K562 (cell line): ENCODE data around the gene DHRS3. TPM values are rescaled to one million over a fixed set of nuclear protein-coding genes. Genes with fewer than 3 reads are reported as not detected.

Experiments used
- BHLHE40 ChIP-seq: IDR thresholded peaks from 2 replicates; pipeline ENCODE4 v1.6.1; 2011; ENCODE audit warnings: low read length, improper control_type of control experiment
- BMI1 ChIP-seq: fragments of 150-350 bp; IDR thresholded peaks from 2 replicates; pipeline ENCODE4 v1.6.1; 2014; ENCODE audit warnings: low read length
- CBFA2T3 ChIP-seq: fragments of 450-650 bp; IDR thresholded peaks from 2 replicates; pipeline ENCODE4 v1.6.1; 2017
- CC2D1A ChIP-seq: fragments of 450-650 bp; IDR thresholded peaks from 2 replicates; pipeline ENCODE4 v1.6.1; 2017; ENCODE audit warnings: mild to moderate bottlenecking
- ELF4 ChIP-seq: fragments of 450-650 bp; formaldehyde crosslinking; IDR thresholded peaks from 2 replicates; pipeline ENCODE4 v1.4.0; 2022; ENCODE audit warnings: missing genetic modification characterization
- HDGF ChIP-seq: fragments of 450-650 bp; IDR thresholded peaks from 2 replicates; pipeline ENCODE4 v1.6.1; 2016
- MED1 ChIP-seq: sonication (generic); formaldehyde crosslinking; IDR thresholded peaks from 2 replicates; pipeline ENCODE4 v1.8.1; 2023; ENCODE audit warnings: missing genetic modification reagents, borderline replicate concordance
- NCOA4 ChIP-seq: fragments of 450-650 bp; IDR thresholded peaks from 2 replicates; pipeline ENCODE4 v1.6.1; 2018; ENCODE audit warnings: mild to moderate bottlenecking; ENCODE audit not compliant: partially characterized antibody
- PPARD ChIP-seq: fragments of 250-450 bp; sonication (Bioruptor Pico); IDR thresholded peaks from 2 replicates; pipeline ENCODE4 v1.8.0; 2022; ENCODE audit warnings: inconsistent platforms, mild to moderate bottlenecking, moderate library complexity
- RUNX1 ChIP-seq: sonication (generic); IDR thresholded peaks from 2 replicates; pipeline ENCODE4 v1.6.1; 2016; ENCODE audit warnings: antibody characterized with exemption, low read depth
- SMAD2 ChIP-seq: fragments of 150-350 bp; IDR thresholded peaks from 2 replicates; pipeline ENCODE4 v1.6.1; 2014; ENCODE audit warnings: low read depth, mild to moderate bottlenecking, low read length
- WHSC1 ChIP-seq: IDR thresholded peaks from one replicate; pipeline ENCODE4 v1.6.1; 2012; ENCODE audit warnings: low read length, control low read depth, inconsistent platforms
- ZC3H11A ChIP-seq: IDR thresholded peaks from 2 replicates; pipeline ENCODE4 v1.6.1; 2012; ENCODE audit warnings: low read depth, low read length, improper control_type of control experiment
- ZEB2 ChIP-seq: fragments of 450-650 bp; IDR thresholded peaks from 2 replicates; pipeline ENCODE4 v1.6.1; 2016
- ZNF184 ChIP-seq: sonication (generic); formaldehyde crosslinking; IDR thresholded peaks from 2 replicates; pipeline ENCODE4 v1.5.0; 2020; ENCODE audit warnings: missing genetic modification reagents
- ZNF217 ChIP-seq: sonication (generic); formaldehyde crosslinking; IDR thresholded peaks from 2 replicates; pipeline ENCODE4 v1.8.0; 2022; ENCODE audit warnings: mild to moderate bottlenecking, missing genetic modification reagents
- ZNF717 ChIP-seq: fragments of 250-450 bp; sonication (Bioruptor Pico); IDR thresholded peaks from 2 replicates; pipeline ENCODE4 v1.5.0; 2021
- ZNF77 ChIP-seq: fragments of 250-450 bp; sonication (Bioruptor Pico); IDR thresholded peaks from 2 replicates; pipeline ENCODE4 v1.5.0; 2020
- ZNF830 ChIP-seq: fragments of 250-450 bp; sonication (Bioruptor Pico); IDR thresholded peaks from 2 replicates; pipeline ENCODE4 v1.5.0; 2021; ENCODE audit warnings: mild to moderate bottlenecking
- polyA plus RNA-seq, 8 experiments: library from polyadenylated mRNA; depleted of rRNA in 4 of 8; stranded (reverse) in 5 of 8; unstranded in 3 of 8; fragments of >200 nt; fragmentation: Nextera tagmentation in 2 of 8; fragmentation: Illumina TruSeq in 1 of 8; extraction: Ambion mirVana in 2 of 8; extraction: Trizol in 1 of 8; gene quantifications; 2 replicates each; pipeline versions ENCODE4 v1.2.1 to v1.2.3, GENCODE V29; 2011 to 2014; ENCODE audit warnings: inconsistent platforms in 1 of 8, missing spikeins in 1 of 8
- total RNA-seq, 7 experiments: library from RNA; depleted of rRNA in 6 of 7; stranded (reverse); fragments of >200 nt in 6 of 7; fragmentation: Illumina TruSeq in 2 of 7; extraction: Trizol in 2 of 7; gene quantifications; 2 replicates each; pipeline versions ENCODE4 v1.2.1 to v1.2.3, GENCODE V29; 2011 to 2021; ENCODE audit warnings: low replicate concordance in 1 of 7
- TF ChIP-seq, protein P1 (sequence below): fragments of 450-650 bp; IDR thresholded peaks from 2 replicates; pipeline ENCODE4 v1.6.1; 2018; ENCODE audit warnings: mild to moderate bottlenecking, low read depth; ENCODE audit not compliant: partially characterized antibody
- TF ChIP-seq, protein P2 (sequence below): sonication (generic); formaldehyde crosslinking; IDR thresholded peaks from 2 replicates; pipeline ENCODE4 v1.8.0; 2023; ENCODE audit warnings: mild to moderate bottlenecking, missing genetic modification reagents
- TF ChIP-seq, protein P3 (sequence below): fragments of 250-450 bp; sonication (Bioruptor Pico); IDR thresholded peaks from 2 replicates; pipeline ENCODE4 v1.4.0; 2020; ENCODE audit warnings: mild to moderate bottlenecking, moderate library complexity, borderline replicate concordance
- TF ChIP-seq, protein P4 (sequence below): fragments of 450-650 bp; IDR thresholded peaks from 2 replicates; pipeline ENCODE4 v1.6.1; 2014; ENCODE audit warnings: low read depth, mild to moderate bottlenecking, moderate library complexity, borderline replicate concordance

Gene DHRS3
- total and polyA plus RNA-seq, 9 of the 15 experiments (the other 6 are each of a cell fraction or from before 2014, with no cell fraction given) = 21.0 to 116 (median 58.7) TPM

DNA sequence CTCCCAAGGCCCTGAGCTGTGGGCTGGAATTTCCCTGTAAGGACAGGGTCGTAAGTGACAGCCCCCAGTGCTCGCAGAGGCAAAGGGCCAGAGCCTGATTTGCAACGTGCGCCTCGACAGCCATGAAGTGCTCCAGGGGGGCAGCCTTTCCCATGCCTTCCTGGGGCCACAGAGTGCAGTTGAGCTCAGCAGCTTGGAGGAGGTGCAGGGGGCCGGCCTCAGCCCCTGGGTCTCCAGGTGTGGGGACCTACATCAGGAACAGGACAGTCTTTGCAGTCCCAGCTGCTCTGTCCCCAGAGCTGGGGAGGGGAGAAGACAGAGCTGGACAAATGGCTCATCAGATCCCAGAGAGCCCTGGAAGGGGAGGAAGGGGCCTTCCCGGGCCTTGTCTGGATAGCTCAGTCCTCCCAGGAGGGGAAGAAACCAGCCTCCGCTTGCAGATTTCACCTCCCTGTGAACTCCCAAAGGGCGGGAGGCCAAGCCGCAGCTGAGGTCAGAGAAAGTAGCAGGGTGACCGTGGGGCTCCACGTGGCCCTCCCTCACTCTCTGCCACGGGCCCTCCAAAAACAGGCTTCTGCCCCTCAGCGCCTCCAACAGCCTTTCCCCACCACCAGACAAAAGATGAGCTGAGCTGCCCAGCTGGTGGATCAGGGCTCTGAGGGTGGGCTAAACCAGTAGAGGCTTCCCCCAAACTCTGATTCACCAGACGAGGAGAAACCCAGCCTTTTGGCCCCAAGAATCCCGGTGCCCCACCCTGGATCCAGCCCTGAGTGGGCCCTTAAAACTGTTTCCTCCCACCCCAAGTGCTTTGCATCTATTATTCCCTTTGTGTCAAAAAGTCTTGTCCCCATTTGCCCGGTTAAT lies 76.5 kb downstream of the DHRS3 start (continued):
- TF ChIP-seq, protein P1, sequence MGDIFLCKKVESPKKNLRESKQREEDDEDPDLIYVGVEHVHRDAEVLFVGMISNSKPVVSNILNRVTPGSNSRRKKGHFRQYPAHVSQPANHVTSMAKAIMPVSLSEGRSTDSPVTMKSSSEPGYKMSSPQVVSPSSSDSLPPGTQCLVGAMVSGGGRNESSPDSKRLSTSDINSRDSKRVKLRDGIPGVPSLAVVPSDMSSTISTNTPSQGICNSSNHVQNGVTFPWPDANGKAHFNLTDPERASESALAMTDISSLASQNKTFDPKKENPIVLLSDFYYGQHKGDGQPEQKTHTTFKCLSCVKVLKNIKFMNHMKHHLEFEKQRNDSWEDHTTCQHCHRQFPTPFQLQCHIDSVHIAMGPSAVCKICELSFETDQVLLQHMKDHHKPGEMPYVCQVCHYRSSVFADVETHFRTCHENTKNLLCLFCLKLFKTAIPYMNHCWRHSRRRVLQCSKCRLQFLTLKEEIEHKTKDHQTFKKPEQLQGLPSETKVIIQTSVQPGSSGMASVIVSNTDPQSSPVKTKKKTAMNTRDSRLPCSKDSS = no peak
- TF ChIP-seq ZNF830 (CRISPR knock-in tag) = 0 out of 2 replicates have a peak, but pooled peaks have one; percentile 23
- no peak for TF ChIP-seq CC2D1A
- no peak for TF ChIP-seq BMI1
- no peak for TF ChIP-seq WHSC1
- TF ChIP-seq HDGF = no peak; the same call in 1 of the 2 replicates
- TF ChIP-seq PPARD (CRISPR knock-in tag) = no peak
- TF ChIP-seq, protein P2, sequence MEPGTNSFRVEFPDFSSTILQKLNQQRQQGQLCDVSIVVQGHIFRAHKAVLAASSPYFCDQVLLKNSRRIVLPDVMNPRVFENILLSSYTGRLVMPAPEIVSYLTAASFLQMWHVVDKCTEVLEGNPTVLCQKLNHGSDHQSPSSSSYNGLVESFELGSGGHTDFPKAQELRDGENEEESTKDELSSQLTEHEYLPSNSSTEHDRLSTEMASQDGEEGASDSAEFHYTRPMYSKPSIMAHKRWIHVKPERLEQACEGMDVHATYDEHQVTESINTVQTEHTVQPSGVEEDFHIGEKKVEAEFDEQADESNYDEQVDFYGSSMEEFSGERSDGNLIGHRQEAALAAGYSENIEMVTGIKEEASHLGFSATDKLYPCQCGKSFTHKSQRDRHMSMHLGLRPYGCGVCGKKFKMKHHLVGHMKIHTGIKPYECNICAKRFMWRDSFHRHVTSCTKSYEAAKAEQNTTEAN (CRISPR knock-in tag) = no peak
- no peak for TF ChIP-seq ELF4 (CRISPR knock-in tag)
- peak; percentile 53; the same call in 1 of the 2 replicates for TF ChIP-seq CBFA2T3
- 0 out of 2 replicates have a peak, but pooled peaks have one; percentile 32 for TF ChIP-seq RUNX1
- TF ChIP-seq SMAD2 = no peak
- TF ChIP-seq ZC3H11A = no peak
- TF ChIP-seq ZNF717 (CRISPR knock-in tag) = no peak
- TF ChIP-seq, protein P3, sequence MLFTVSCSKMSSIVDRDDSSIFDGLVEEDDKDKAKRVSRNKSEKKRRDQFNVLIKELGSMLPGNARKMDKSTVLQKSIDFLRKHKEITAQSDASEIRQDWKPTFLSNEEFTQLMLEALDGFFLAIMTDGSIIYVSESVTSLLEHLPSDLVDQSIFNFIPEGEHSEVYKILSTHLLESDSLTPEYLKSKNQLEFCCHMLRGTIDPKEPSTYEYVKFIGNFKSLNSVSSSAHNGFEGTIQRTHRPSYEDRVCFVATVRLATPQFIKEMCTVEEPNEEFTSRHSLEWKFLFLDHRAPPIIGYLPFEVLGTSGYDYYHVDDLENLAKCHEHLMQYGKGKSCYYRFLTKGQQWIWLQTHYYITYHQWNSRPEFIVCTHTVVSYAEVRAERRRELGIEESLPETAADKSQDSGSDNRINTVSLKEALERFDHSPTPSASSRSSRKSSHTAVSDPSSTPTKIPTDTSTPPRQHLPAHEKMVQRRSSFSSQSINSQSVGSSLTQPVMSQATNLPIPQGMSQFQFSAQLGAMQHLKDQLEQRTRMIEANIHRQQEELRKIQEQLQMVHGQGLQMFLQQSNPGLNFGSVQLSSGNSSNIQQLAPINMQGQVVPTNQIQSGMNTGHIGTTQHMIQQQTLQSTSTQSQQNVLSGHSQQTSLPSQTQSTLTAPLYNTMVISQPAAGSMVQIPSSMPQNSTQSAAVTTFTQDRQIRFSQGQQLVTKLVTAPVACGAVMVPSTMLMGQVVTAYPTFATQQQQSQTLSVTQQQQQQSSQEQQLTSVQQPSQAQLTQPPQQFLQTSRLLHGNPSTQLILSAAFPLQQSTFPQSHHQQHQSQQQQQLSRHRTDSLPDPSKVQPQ (CRISPR knock-in tag) = no peak
- TF ChIP-seq ZNF217 (CRISPR knock-in tag) = no peak
- TF ChIP-seq ZEB2 = no peak
- no peak for TF ChIP-seq MED1
- TF ChIP-seq, protein P4, sequence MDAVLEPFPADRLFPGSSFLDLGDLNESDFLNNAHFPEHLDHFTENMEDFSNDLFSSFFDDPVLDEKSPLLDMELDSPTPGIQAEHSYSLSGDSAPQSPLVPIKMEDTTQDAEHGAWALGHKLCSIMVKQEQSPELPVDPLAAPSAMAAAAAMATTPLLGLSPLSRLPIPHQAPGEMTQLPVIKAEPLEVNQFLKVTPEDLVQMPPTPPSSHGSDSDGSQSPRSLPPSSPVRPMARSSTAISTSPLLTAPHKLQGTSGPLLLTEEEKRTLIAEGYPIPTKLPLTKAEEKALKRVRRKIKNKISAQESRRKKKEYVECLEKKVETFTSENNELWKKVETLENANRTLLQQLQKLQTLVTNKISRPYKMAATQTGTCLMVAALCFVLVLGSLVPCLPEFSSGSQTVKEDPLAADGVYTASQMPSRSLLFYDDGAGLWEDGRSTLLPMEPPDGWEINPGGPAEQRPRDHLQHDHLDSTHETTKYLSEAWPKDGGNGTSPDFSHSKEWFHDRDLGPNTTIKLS = peak; percentile 70
- no peak for TF ChIP-seq NCOA4
- no peak for TF ChIP-seq BHLHE40
- TF ChIP-seq ZNF184 (CRISPR knock-in tag) = no peak
- TF ChIP-seq ZNF77 (CRISPR knock-in tag) = no peak
